D721Med (cell line): ENCODE measurements around the gene PIGN.

Experiments
- DNase-seq: peaks from one replicate; pipeline ENCODE4 v3.0.0; 2011; ENCODE audit warnings: low spot score; ENCODE audit not compliant: insufficient read length
- FAIRE-seq: peaks from 2 replicates; lab custom pipeline; 2011; peaks lifted over from hg19 to GRCh38; lab: Jason Lieb, UNC
- TF ChIP-seq, protein P1 (sequence below): IDR thresholded peaks from 2 replicates; pipeline ENCODE4 v1.5.1; 2012; ENCODE audit warnings: mild to moderate bottlenecking, control low read depth; ENCODE audit not compliant: insufficient read depth; ENCODE audit errors: missing control alignments

Gene PIGN

DNA sequence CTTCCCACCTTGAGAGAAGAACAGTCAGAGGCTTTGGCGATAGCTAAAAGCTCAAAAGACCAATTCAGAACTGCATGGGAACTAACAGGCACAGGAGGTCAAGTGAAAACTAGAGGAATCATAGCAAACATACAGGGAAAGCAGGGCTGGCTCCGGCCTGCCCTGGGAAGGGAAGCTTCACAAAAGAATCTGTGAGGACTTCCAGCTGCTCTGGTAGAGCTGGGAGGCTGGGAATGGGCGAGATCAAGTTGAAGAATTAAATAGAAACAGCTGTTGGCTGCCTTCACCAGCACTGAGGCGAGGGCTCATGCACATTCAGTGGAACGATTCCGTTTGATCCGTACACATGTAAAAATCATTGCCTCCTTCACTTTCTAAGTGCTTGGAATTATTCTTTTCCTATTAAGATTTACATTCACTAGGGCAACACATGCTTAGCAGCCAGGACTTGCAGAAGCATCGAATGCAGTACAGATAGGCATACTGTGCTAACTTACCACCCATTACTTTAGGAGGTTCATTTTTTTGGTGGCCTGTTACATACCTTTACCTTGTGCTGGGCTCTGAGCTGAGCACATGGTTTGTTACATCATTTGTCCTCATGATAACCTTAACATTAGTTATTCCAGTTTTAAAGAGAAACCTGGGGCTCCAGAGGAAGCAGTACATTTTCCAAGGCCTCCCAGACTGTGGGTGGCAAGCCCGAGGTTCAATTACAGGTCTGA, 168.7 kb downstream of the PIGN start:
- FAIRE-seq (peak; percentile 73), DNase-seq (no peak)
- TF ChIP-seq, protein P1, sequence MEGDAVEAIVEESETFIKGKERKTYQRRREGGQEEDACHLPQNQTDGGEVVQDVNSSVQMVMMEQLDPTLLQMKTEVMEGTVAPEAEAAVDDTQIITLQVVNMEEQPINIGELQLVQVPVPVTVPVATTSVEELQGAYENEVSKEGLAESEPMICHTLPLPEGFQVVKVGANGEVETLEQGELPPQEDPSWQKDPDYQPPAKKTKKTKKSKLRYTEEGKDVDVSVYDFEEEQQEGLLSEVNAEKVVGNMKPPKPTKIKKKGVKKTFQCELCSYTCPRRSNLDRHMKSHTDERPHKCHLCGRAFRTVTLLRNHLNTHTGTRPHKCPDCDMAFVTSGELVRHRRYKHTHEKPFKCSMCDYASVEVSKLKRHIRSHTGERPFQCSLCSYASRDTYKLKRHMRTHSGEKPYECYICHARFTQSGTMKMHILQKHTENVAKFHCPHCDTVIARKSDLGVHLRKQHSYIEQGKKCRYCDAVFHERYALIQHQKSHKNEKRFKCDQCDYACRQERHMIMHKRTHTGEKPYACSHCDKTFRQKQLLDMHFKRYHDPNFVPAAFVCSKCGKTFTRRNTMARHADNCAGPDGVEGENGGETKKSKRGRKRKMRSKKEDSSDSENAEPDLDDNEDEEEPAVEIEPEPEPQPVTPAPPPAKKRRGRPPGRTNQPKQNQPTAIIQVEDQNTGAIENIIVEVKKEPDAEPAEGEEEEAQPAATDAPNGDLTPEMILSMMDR, result no peak

DNA sequence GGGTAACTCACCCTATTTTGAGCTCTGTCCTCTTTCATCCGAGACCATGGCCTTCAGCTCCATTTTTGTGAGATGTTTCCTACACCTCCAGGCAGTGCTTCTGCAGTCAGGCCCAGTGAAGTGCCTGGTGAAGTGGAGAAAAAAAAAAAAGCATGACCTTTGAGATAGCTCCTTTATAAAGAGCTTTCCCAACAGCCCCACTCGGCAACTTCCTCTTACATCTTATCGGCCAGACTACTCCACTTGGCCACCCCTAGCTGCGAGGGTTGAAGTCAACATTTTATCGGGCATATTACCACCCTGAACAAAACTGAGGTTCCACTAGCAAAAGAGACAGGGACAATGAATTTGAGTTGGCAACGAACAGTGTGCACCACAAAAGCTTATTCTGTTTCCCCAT, 169.2 kb downstream of the PIGN start:
- TF ChIP-seq, protein P1, result no peak
- DNase-seq (no peak), FAIRE-seq (no peak)

DNA sequence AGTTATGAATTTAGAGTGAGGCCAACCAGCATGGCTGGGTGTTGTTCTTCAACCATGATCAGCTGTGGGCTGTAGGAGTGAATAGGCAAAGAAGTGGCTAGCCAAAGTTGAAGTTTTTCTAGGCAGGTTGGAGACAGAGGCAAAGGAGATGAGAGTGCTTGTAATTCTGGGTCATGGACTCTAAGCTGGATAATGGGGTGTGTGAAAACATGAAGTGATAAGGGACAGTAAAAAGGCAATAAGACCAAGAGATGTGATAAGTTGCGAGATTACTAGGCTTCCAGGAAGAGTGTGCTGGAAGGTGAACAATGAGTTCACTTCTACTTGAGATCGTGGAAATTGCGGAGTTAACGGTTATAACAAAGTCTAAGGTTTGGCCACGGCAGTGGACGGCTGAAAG, 175.4 kb downstream of the PIGN start:
- TF ChIP-seq, protein P1, result no peak
- no peak for DNase-seq
- no peak for FAIRE-seq

DNA sequence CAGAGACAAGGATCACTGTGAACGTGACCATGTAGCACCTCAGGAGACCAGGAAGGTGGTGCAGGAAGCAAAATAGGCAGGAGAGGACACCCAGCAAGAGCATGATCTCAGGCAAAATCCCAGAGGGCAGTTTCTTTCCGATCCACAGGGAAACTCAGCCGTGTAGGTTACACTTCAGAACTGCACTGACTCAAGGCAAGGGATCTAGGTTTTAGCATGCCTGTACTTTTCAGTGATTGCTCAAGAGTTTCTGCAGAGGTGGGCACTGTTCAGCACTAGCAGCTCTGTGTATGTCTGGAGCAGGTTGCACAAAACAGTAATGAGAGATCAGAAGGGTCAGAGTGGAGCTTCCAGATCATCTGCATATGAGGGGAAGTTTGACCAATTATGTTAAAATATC, 177.3 kb downstream of the PIGN start:
- FAIRE-seq (no peak), DNase-seq (no peak)
- TF ChIP-seq, protein P1, result no peak

DNA sequence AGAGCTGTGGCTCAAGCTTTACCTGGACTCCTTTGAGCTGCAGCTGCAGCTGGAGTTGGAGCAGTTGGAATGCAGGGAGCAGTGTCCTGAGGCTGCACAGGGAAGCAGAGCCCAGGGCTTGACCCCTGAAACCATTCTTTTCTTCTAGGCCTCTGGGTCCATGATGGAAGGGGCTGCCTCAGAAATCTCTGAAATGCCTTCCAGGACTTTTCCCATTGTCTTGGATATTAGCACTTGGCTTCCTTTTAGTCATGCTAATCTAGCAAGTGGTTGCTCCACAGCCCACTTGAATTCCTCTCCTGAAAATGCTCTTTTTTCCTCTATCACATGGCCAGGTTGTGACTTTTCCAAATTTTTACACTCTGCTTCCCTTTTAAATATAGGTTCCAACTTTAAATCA, 185.5 kb downstream of the PIGN start:
- TF ChIP-seq, protein P1, result no peak
- DNase-seq (no peak), FAIRE-seq (no peak)

DNA sequence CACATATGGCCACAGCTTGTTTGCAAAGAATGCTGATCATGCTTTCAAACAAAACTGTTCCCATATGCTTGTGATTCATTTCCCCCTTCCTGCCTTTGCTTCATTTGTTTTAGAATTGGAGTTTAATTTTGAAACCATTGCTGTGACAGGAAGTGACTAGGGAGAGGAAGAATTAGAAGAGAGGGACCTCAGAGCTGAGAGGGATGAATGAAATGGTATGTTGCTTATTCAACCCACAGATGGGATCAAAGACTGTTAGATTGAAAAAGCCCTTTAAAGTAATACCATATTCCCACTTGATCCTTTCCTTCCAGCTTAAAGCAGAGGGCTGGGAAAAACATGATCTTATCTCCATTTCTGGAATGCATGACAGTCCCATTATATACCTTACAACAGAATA, 187.9 kb downstream of the PIGN start:
- TF ChIP-seq, protein P1, result no peak
- FAIRE-seq (no peak), DNase-seq (no peak)

DNA sequence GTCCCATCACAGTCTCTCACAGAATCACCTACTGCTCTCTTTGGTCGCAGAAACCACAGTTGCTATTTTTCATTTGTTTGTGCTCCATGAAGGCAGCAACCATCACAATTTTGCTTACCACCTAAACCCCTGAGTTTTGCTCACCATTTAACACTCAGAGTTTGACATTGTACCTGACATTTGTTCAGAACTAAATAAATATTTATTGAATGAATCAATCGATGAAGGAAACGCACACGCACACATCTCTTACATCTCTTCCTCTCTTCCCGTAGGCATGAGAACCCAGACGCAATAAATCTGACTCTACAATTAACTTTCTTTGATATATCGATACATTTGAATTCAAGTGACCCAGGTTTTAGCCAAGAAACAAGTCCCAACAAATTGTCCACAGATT, 188.5 kb downstream of the PIGN start:
- no peak for FAIRE-seq
- no peak for DNase-seq
- TF ChIP-seq, protein P1, result no peak
